GM19025 (cell line): ENCODE data around the gene CEP192.
"Not testable (repeated sequence)": the region's sequence is repeated elsewhere in the genome, so short reads cannot be mapped to it uniquely, and the experiment has no call there.

Experiments
- ATAC-seq: cut with Tn5 transposase; IDR thresholded peaks from one replicate; pipeline ENCODE4 v1.9.1; 2021; ENCODE audit warnings: mild to moderate bottlenecking, low read depth, moderate library complexity; ENCODE audit not compliant: unreplicated experiment

CEP192 gene

DNA sequence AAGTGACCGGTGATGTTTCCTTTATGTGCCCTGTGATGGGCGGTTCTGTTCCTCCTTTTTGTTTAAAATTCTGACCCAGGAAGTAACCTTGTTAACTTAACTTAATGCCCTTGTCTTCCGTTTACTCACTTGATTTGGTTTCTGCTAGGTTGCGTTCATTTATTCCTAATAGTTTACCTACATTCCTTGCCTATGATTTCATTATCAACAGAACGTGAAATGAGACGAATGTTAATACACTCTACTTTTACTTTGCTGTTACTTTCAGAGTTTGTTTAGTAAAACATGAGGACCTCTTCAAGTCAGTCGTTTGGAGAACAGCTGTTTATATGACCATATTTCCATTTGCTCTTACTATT, 638 bp downstream of the CEP192 start:
- no peak for ATAC-seq

DNA sequence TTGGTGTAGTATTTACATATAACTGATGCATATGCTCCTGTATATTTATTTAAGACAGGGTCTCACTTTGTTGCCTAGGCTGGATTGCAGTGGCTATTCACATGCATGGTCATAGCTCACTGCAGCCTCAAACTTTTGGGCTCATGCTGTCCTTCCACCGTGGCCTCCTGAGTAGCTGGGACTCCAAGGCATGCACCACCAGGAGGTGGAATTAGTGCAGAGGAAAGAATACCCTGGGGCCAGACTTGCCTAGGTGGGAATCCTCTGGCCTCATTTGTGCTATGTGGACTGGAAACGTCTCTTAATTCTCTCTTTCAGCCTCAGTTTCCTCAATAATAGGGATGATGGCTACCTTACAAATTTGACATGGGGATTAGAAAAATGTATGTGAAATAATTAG, 2.3 kb downstream of the CEP192 start:
- no peak for ATAC-seq

GRCh38 chr18:12995424-12995823, 4.3 kb downstream of the CEP192 start:
- ATAC-seq = no peak

- ATAC-seq = no peak
Observed at GRCh38 chr18:12995952-12996477, 4.9 kb downstream of the CEP192 start.

GRCh38 chr18:12996661-12997292, 5.6 kb downstream of the CEP192 start:
- ATAC-seq = no peak

DNA sequence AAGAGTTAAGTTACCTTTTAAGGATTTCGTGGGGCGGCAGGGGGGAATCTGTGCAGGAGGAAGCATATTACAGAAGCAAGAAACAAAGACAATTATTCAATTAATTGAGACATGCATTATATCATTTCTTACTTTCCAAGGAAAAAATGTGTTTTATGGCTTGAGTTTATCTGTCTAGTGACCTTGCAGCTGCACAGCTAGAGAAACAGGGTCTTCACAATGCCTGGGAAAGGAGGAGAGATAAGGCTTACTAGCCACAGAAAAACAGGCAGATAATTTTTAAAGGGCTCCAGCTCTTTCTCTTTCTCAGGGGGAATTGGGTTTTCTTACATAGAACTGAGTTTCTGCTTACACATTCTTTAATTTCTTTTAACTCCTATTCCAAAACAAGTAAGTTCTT, 6.2 kb downstream of the CEP192 start:
- ATAC-seq = not testable (repeated sequence)

GRCh38 chr18:12998332-12999060, 7.3 kb downstream of the CEP192 start:
- ATAC-seq = no peak

DNA sequence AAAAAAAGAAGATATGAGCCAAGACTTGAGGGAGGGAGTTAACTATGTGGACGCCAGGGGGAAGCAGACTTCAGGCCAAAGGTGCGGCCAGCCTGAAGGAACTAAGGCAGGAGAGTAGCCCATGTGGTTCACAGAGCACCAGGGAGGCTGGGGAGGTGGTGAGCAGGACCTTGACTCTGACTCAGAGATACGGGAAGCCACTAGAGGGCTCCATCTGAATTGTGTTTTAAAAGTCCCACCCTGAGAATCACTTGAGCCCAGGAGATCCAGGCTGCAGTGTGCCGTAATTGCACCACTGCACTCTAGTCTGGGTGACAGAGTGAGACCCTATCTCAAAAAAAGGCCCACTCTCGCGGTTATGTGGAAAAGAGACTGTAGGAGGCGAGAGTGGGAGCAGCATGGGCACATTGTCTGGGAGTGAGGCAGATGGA, 12.3 kb downstream of the CEP192 start:
- ATAC-seq = no peak

- ATAC-seq = no peak
Observed at GRCh38 chr18:13004396-13004795, 13.2 kb downstream of the CEP192 start.

GRCh38 chr18:13005289-13005688, 14.1 kb downstream of the CEP192 start:
- no peak for ATAC-seq

GRCh38 chr18:13006531-13007247, 15.5 kb downstream of the CEP192 start:
- ATAC-seq = no peak

GRCh38 chr18:13007248-13007560, 16.0 kb downstream of the CEP192 start:
- ATAC-seq = no peak

GRCh38 chr18:13011719-13012118, 20.6 kb downstream of the CEP192 start:
- no peak for ATAC-seq

- ATAC-seq = no peak
Observed at GRCh38 chr18:13014232-13014631, 23.1 kb downstream of the CEP192 start.

DNA sequence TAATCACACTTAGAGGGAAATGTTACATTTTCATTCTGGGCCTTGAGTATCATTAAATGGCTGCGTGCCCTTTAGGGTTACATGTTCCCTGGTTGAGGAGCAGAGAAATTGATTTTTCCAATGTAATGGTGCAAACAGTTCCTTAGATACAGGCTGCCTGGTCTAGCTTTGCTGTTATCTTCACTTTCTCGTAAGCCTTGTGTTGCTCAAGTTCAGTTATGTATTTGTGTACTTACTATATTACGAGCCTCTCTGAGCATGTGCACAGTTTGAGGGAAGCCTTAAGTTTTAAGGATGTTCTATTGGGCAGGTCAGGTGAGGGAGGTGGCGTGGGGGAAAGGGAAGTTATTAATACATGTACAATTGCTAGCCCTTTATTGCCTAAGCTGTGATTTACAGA, 23.7 kb downstream of the CEP192 start:
- ATAC-seq = no peak

- ATAC-seq = no peak
Observed at GRCh38 chr18:13017247-13017875, 26.2 kb downstream of the CEP192 start.

DNA sequence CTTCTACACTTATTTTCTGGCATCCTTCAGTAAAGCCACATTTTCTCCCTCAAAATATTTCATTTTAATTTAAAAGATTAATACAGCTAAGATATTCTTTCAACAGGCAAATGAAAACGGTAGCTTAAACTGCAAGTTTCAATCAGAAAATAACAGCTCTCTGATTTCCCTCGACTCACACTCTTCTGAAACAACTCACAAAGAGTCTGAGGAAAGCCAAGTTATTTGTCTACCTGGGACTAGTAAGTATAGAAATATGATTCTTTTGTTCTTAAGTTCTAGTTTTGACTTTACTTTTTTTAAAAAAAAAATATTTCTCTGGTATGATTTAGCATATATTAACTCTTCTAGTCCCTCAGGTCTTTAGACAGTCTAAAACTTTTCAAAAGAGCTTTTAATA, 27.2 kb downstream of the CEP192 start:
- no peak for ATAC-seq

DNA sequence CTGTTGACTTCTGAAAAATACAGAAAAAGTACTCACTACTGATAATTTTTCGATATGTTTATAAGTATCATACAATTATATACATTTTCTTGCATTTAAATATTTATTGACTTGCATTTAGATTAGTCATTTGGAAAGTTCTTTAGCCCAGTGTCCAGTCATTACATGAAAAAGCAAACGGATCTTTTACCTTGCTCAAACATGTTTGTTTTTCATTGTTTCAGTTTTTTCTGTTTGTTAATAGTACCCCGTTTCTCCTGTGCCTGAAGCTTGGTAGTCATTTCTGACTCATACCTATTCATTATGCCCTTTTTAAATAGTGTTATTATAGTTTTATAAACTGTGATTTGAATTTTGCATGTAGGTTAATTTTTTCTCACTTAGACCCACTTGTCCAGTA, 28.1 kb downstream of the CEP192 start:
- no peak for ATAC-seq

DNA sequence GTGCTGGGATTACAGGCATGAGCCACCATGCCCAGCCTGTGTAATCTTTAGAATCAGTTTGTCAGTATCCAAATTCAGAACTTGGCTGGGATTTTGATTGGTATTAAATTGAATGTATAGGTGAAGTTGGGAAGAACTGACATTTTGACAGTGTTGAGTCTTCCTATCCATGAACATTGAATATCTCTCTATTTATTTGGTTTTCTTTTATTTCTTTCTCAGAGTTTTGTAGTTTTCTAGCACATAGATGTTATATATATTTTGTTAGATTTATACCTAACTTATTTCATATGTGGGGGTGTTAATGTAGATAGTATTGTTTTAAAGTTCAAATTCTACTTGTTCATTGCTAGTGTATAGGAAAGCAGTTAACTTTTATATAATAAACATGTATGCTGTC, 31.5 kb downstream of the CEP192 start:
- no peak for ATAC-seq

DNA sequence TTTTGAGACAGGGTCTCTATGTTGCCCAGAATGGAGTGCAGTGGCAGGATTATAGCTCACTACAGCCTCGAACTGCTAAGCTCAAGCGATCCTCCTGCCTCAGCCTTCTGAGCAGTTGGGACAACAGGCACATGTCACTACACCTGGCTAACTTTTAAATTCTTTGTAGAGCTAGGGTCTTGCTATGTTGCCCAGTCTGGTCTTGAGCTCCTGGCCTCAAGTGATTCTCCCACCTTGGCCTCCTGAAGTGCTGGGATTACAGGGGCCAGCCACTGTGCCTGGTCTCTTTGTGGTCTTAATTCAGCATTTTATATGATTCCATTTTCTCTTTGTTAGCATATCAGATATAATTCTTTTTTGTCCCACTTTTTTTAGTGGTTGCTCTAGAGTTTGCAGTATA, 34.1 kb downstream of the CEP192 start:
- no peak for ATAC-seq

GRCh38 chr18:13026583-13027270, 35.6 kb downstream of the CEP192 start:
- no peak for ATAC-seq
